BJ (cell line): Measurements from ENCODE around the gene TFF1. TPM values are rescaled to one million over a fixed set of nuclear protein-coding genes. Genes with fewer than 3 reads are reported as not detected.

Experiments used
- CTCF ChIA-PET: fragments of 350-600 bp; formaldehyde crosslinking; extraction: SDS; loops from one replicate; lab custom pipeline; 2021; ENCODE audit warnings: antibody characterized with exemption, inconsistent platforms; lab: Yijun Ruan, JAX
- POLR2A ChIA-PET: fragments of 300-600 bp; sonication (Branson Sonifier 250); formaldehyde crosslinking; extraction: SDS; loops from one replicate; lab custom pipeline; 2021; ENCODE audit warnings: antibody characterized with exemption; lab: Charles Lee
- DNase-seq: peaks from one replicate; pipeline ENCODE4 v3.0.0-alpha.2; 2011; ENCODE audit warnings: low read depth
- H3K27me3 ChIP-seq: 2 replicates; pipeline ENCODE4 v1.6.0; 2011; ENCODE audit warnings: low read length; ENCODE audit not compliant: control insufficient read depth, insufficient read depth
- H3K36me3 ChIP-seq: 2 replicates; pipeline ENCODE4 v1.5.1; 2011; ENCODE audit warnings: low read length; ENCODE audit not compliant: control insufficient read depth, insufficient read depth
- H3K4me3 ChIP-seq: 2 replicates; pipeline ENCODE4 v1.5.1; 2011; ENCODE audit warnings: low read depth, mild to moderate bottlenecking, control low read depth, low read length
- CTCF ChIP-seq: IDR thresholded peaks from 2 replicates; pipeline ENCODE4 v1.5.1; 2011; ENCODE audit warnings: low read depth, mild to moderate bottlenecking, control low read depth, inconsistent platforms, low read length, moderate library complexity; ENCODE audit not compliant: insufficient read depth
- polyA plus RNA-seq: library from polyadenylated mRNA; depleted of rRNA; stranded (reverse); fragments of >200 nt; gene quantifications from 2 replicates; pipeline ENCODE4 v1.2.3, GENCODE V29; 2011

The TFF1 gene
- polyA plus RNA-seq, 1 experiment, result not detected

- no peaks in the 10 kb centered on the region for H3K27me3 ChIP-seq
- H3K4me3 ChIP-seq, result no peak overlapping the region
- DNase-seq, result no peak
- ChIA-PET CTCF (no interaction called here), POLR2A (no interaction called here)
- no peak for TF ChIP-seq CTCF
- no peaks in the 10 kb centered on the region for H3K36me3 ChIP-seq
These were observed 10.1 kb upstream of the TFF1 start for GRCh38 chr21:42376338-42376982.

- no peaks in the 10 kb centered on the region for H3K36me3 ChIP-seq
- CTCF ChIA-PET, result no interaction called here
- no peaks in the 10 kb centered on the region for H3K27me3 ChIP-seq
- no peak overlapping the region for H3K4me3 ChIP-seq
- no peak for TF ChIP-seq CTCF
- DNase-seq, result no peak
- POLR2A ChIA-PET, result no interaction called here
These were observed 9.6 kb upstream of the TFF1 start for GRCh38 chr21:42375966-42376337.

- TF ChIP-seq CTCF, result no peak
- no peak for DNase-seq
- POLR2A ChIA-PET, result no interaction called here
- CTCF ChIA-PET, result no interaction called here
- Histone ChIP-seq H3K36me3 (no peaks in the 10 kb centered on the region), H3K4me3 (no peak overlapping the region), H3K27me3 (no peaks in the 10 kb centered on the region)
These were observed 9.2 kb upstream of the TFF1 start for GRCh38 chr21:42375506-42375905.

GRCh38 chr21:42374864-42375499, 8.6 kb upstream of the TFF1 start:
- Histone ChIP-seq H3K27me3 (no peaks in the 10 kb centered on the region), H3K4me3 (no peak overlapping the region), H3K36me3 (no peaks in the 10 kb centered on the region)
- DNase-seq, result no peak
- ChIA-PET CTCF (no interaction called here), POLR2A (no interaction called here)
- TF ChIP-seq CTCF, result no peak

- CTCF ChIA-PET, result no interaction called here
- no peak for TF ChIP-seq CTCF
- H3K36me3 ChIP-seq, result no peaks in the 10 kb centered on the region
- no peak for DNase-seq
- POLR2A ChIA-PET, result no interaction called here
- no peaks in the 10 kb centered on the region for H3K27me3 ChIP-seq
- H3K4me3 ChIP-seq, result no peak overlapping the region
These were observed 8.1 kb upstream of the TFF1 start for GRCh38 chr21:42374457-42374856.
